A673 (cell line): ENCODE measurements around the gene BOLA2B.
"Not testable (repeated sequence)": the region's sequence is repeated elsewhere in the genome, so short reads cannot be mapped to it uniquely, and the experiment has no call there.

Experiments used
- EZH2 ChIP-seq: fragments of 200-600 bp; sonication (generic); IDR thresholded peaks from 2 replicates; pipeline ENCODE4 v1.6.1; 2017; ENCODE audit warnings: borderline replicate concordance, low read depth, mild to moderate bottlenecking, mixed read lengths, antibody characterized with exemption, low read length; ENCODE audit not compliant: poor library complexity, severe bottlenecking
- TF ChIP-seq, protein P1 (sequence below): fragments of 300-800, 200-600 bp; sonication (generic); conservative IDR thresholded peaks from 2 replicates; pipeline ENCODE4 v1.5.1; 2017; ENCODE audit warnings: low read depth, mild to moderate bottlenecking, antibody characterized with exemption, low read length, moderate library complexity, mixed read lengths

DNA sequence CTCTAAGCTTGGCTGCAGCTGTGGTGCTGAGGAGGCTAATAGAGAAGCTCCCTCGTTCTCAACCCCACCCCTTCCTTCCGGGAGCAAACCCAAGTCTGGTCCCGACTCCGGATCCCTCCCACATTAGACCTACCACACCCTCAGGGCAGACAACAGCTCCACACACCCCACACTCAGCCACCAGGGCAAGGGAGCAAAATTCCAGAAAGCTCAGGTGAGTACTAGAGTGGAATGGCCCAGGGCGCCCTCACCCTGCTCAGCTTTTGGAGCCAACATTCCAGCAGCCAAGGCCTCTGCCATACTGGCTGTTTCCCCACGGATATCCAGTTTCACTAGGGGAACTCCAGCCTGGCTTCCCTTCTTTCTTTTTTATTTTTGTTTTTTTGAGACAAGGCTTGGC, 15.6 kb upstream of the BOLA2B start:
- TF ChIP-seq, protein P1, sequence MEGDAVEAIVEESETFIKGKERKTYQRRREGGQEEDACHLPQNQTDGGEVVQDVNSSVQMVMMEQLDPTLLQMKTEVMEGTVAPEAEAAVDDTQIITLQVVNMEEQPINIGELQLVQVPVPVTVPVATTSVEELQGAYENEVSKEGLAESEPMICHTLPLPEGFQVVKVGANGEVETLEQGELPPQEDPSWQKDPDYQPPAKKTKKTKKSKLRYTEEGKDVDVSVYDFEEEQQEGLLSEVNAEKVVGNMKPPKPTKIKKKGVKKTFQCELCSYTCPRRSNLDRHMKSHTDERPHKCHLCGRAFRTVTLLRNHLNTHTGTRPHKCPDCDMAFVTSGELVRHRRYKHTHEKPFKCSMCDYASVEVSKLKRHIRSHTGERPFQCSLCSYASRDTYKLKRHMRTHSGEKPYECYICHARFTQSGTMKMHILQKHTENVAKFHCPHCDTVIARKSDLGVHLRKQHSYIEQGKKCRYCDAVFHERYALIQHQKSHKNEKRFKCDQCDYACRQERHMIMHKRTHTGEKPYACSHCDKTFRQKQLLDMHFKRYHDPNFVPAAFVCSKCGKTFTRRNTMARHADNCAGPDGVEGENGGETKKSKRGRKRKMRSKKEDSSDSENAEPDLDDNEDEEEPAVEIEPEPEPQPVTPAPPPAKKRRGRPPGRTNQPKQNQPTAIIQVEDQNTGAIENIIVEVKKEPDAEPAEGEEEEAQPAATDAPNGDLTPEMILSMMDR = not testable (repeated sequence)
- not testable (repeated sequence) for TF ChIP-seq EZH2
